A673 (cell line): Measurements from ENCODE around the gene VARS2. TPM values are rescaled to one million over a fixed set of nuclear protein-coding genes. Genes with fewer than 3 reads are reported as not detected.

Experiments
- BruUV-seq: library from RNA; stranded (reverse); fragments of 400-500 nt; replicated peaks from 2 replicates; lab custom pipeline; 2021; lab: Mats Ljungman, UMichigan
- CTCF ChIA-PET: fragments of 300-600 bp; sonication (Branson Sonifier 250); formaldehyde crosslinking; loops from one replicate; lab custom pipeline; 2022; ENCODE audit warnings: antibody characterized with exemption; lab: Charles Lee
- POLR2A ChIA-PET: fragments of 300-600 bp; sonication (Branson Sonifier 250); formaldehyde crosslinking; loops from one replicate; lab custom pipeline; 2022; ENCODE audit warnings: antibody characterized with exemption; ENCODE audit not compliant: low non-redundant PET; lab: Charles Lee
- DNase-seq: peaks from one replicate; pipeline ENCODE4 v3.0.0-alpha.2; 2015; ENCODE audit warnings: low spot score
- H3K27ac ChIP-seq: fragments of 200-600 bp; sonication (generic); 2 replicates; pipeline ENCODE4 v1.5.1; 2016; ENCODE audit warnings: mixed run types, low read depth, mild to moderate bottlenecking, mixed read lengths, antibody characterized with exemption, low read length; ENCODE audit not compliant: poor library complexity, severe bottlenecking
- H3K27me3 ChIP-seq: fragments of 200-600 bp; sonication (generic); replicated peaks from 2 replicates; pipeline ENCODE4 v1.6.1; 2017; ENCODE audit warnings: mixed run types, low read depth, mild to moderate bottlenecking, mixed read lengths, antibody characterized with exemption, low read length; ENCODE audit not compliant: insufficient read depth, poor library complexity
- H3K36me3 ChIP-seq: fragments of 200-600 bp; sonication (generic); 2 replicates; pipeline ENCODE4 v1.6.1; 2016; ENCODE audit warnings: mixed run types, mild to moderate bottlenecking, mixed read lengths, antibody characterized with exemption, low read length; ENCODE audit not compliant: insufficient read depth, poor library complexity, severe bottlenecking
- H3K4me1 ChIP-seq: fragments of 200-600 bp; sonication (generic); 2 replicates; pipeline ENCODE4 v1.6.1; 2017; ENCODE audit warnings: mixed run types, mild to moderate bottlenecking, mixed read lengths, antibody characterized with exemption, low read length; ENCODE audit not compliant: insufficient read depth, poor library complexity, severe bottlenecking
- H3K4me3 ChIP-seq: fragments of 200-600 bp; sonication (generic); 2 replicates; pipeline ENCODE4 v1.5.1; 2016; ENCODE audit warnings: low read depth, mixed run types, mild to moderate bottlenecking, mixed read lengths, low read length; ENCODE audit not compliant: poor library complexity, severe bottlenecking
- H3K9me3 ChIP-seq: fragments of 200-600 bp; sonication (generic); 2 replicates; pipeline ENCODE4 v1.6.1; 2016; ENCODE audit warnings: mixed run types, low read depth, mild to moderate bottlenecking, mixed read lengths, antibody characterized with exemption, low read length; ENCODE audit not compliant: poor library complexity, severe bottlenecking
- EZH2 ChIP-seq: fragments of 200-600 bp; sonication (generic); IDR thresholded peaks from 2 replicates; pipeline ENCODE4 v1.6.1; 2017; ENCODE audit warnings: borderline replicate concordance, low read depth, mild to moderate bottlenecking, mixed read lengths, antibody characterized with exemption, low read length; ENCODE audit not compliant: poor library complexity, severe bottlenecking
- intact Hi-C: fragments of 100-400 bp; cut with micrococcal nuclease; formaldehyde crosslinking; loops from one replicate; pipeline ENCODE4 v1.10.0; 2022; ENCODE audit not compliant: unreplicated experiment
- total RNA-seq: library from RNA; stranded (reverse); gene quantifications from 2 replicates; pipeline ENCODE4 v1.2.3, GENCODE V29; 2021
- TF ChIP-seq, protein P1 (sequence below): fragments of 300-800, 200-600 bp; sonication (generic); conservative IDR thresholded peaks from 2 replicates; pipeline ENCODE4 v1.5.1; 2017; ENCODE audit warnings: low read depth, mild to moderate bottlenecking, antibody characterized with exemption, low read length, moderate library complexity, mixed read lengths

Gene VARS2
- total RNA-seq, 1 experiment from 2014 or later: 48.4 TPM

DNA sequence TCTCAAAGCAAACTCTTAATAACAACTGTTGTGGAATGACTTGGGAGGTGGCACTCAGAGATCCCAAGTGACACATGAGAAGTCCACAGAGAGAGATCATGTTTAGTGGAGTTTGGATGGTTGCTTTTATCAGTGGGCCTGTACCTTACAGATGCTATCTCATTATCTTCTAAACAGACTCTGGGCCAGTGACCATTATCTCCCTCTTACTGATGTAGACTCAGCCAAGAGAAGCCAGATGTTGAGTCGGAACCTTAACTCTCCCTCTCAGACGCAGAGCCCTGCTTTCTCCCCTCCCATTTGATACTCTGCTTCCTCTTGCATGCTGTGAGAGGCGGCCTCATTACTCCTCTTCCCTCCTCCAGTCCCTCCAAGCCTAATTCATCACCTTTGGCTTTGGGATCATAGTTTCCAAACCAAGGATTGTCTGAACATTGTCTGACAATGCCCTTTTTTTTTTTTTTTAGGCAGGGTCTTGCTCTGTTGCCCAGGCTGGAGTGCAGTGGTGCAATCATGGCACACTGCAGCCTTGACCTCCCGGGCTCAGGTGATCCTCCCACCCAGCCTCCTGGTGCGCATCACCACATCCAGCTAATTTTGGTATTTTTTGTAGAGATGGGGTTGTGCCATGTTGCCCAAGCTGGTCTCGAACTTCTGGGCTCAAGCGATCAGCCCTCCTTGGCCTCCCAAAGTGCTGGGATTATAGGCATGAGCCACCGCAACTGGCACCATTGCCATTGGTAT is 34.2 kb upstream of the VARS2 start:
- peaks cover 16% of the 10 kb centered on the region for H3K4me1 ChIP-seq
- TF ChIP-seq, protein P1, sequence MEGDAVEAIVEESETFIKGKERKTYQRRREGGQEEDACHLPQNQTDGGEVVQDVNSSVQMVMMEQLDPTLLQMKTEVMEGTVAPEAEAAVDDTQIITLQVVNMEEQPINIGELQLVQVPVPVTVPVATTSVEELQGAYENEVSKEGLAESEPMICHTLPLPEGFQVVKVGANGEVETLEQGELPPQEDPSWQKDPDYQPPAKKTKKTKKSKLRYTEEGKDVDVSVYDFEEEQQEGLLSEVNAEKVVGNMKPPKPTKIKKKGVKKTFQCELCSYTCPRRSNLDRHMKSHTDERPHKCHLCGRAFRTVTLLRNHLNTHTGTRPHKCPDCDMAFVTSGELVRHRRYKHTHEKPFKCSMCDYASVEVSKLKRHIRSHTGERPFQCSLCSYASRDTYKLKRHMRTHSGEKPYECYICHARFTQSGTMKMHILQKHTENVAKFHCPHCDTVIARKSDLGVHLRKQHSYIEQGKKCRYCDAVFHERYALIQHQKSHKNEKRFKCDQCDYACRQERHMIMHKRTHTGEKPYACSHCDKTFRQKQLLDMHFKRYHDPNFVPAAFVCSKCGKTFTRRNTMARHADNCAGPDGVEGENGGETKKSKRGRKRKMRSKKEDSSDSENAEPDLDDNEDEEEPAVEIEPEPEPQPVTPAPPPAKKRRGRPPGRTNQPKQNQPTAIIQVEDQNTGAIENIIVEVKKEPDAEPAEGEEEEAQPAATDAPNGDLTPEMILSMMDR: no peak
- no peak for TF ChIP-seq EZH2
- no peak overlapping the region for H3K27ac ChIP-seq
- BruUV-seq: no TSS peak
- intact Hi-C loops: loop anchor here (5.0 to 10.0 kb wide), 3 partner anchors 138 to 325 kb away; partner anchors contain the start of genes FLOT1, GNL1, IER3 and PRR3
- H3K27me3 ChIP-seq: no peaks in the 10 kb centered on the region
- no peak overlapping the region for H3K4me3 ChIP-seq
- CTCF ChIA-PET: interaction anchor here (1.2 kb wide), 1 partner anchor 200 kb away, joined by 3 read pairs; no protein-coding TSS in a partner anchor
- POLR2A ChIA-PET: no interaction called here
- no peak for DNase-seq
- no peaks in the 10 kb centered on the region for H3K36me3 ChIP-seq
- H3K9me3 ChIP-seq: no peaks in the 10 kb centered on the region

DNA sequence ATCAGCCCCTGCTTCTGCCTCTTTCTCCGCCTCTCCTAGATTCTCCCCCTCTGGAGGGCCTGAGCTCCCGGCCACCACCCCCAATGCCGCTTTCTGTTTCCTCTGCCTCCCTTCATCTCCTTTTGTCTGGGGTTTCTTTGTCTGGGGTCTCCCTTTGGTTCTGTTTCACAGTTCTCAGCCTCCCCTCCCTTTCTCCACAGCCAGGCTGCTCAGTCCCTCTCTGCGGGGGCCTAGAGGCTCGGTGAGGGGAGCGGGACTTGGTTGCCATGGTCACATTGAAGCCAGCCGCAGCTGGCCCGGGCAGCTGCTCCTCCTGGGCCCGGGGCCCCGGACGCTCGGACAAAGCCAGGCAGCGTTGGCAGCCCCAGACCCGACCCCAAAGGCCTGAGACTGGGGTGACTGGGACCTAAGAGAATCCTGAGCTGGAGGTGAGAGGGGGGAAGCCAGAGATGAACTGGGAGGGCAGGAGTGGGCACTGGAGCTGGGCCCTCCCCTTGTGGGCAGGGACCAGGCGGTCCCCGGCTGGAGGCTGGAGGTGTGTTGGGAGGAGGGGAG is 33.3 kb upstream of the VARS2 start:
- POLR2A ChIA-PET: interaction anchor here (0.5 kb wide), 1 partner anchor 69 kb away, joined by 4 read pairs; no protein-coding TSS in a partner anchor
- no TSS peak for BruUV-seq
- H3K27ac ChIP-seq: no peak overlapping the region
- CTCF ChIA-PET: interaction anchor here (1.2 kb wide), 1 partner anchor 199 kb away, joined by 3 read pairs; no protein-coding TSS in a partner anchor
- no peaks in the 10 kb centered on the region for H3K9me3 ChIP-seq
- no peaks in the 10 kb centered on the region for H3K36me3 ChIP-seq
- intact Hi-C loops: loop anchor here (10.0 kb wide), 1 partner anchor 326 kb away; the partner anchor contains the start of genes GNL1 and PRR3
- H3K4me3 ChIP-seq: no peak overlapping the region
- TF ChIP-seq, protein P1: no peak
- no peak for TF ChIP-seq EZH2
- DNase-seq: no peak
- H3K4me1 ChIP-seq: peaks cover 23% of the 10 kb centered on the region
- H3K27me3 ChIP-seq: no peaks in the 10 kb centered on the region

DNA sequence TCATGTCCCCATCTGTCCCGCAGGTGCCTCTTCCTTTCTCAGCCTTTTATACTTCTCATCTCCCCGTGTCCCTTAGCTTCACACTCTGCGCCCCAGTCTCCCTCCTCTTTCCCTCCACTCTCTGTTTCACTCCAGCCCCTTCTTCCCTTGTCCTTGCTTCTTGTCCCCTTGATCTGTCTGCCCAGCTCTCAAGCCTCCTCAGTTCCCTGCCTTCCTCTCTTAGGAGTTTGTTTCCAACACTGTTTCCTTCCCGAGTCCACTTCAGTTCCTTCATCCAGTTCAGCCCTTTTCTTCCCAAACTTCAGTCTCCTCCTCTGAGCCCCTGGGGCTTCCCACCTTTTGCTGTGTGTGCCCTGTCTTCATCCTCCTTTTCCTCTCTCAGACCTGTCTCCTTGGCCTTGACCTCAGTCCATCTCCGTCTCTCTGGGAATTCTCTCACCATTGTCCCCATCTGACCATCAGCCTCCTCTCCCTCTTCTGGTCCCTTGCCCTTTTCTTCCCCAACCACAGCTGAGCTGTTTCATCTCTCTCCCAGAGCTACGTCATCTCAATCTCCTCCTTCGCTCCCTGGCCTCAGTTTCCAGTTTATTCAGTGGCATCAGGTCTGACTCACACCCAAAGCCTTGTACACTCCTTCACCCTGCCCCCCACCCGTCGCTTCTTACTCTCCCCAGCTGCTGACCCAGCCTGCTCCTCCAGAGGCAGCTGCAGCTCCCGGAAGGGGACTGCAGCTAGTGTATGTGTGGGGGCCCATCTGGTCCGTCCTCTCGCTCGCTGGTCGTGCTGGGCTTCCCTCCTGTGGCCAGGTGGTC is 32.4 kb upstream of the VARS2 start:
- no TSS peak for BruUV-seq
- Histone ChIP-seq H3K36me3 (no peaks in the 10 kb centered on the region), H3K27me3 (no peaks in the 10 kb centered on the region), H3K27ac (no peak overlapping the region), H3K4me1 (peaks cover 27% of the 10 kb centered on the region), H3K4me3 (no peak overlapping the region), H3K9me3 (no peaks in the 10 kb centered on the region)
- no peak for DNase-seq
- ChIA-PET CTCF (interaction anchor here (0.6 to 1.2 kb wide), 3 partner anchors 13 to 250 kb away, joined by 3 to 4 read pairs (median 3); no protein-coding TSS in a partner anchor), POLR2A (interaction anchor here (0.5 to 0.6 kb wide), 2 partner anchors 69 to 165 kb away, joined by 3 to 4 read pairs; partner anchors contain the start of gene MDC1)
- intact Hi-C loops: loop anchor here (10.0 kb wide), 1 partner anchor 327 kb away; the partner anchor contains the start of genes GNL1 and PRR3
- TF ChIP-seq EZH2: no peak
